22Rv1 (cell line): ENCODE results near the gene CCDC178.

Experiments used
- CTCF ChIP-seq: fragments of 450-650 bp; IDR thresholded peaks from 2 replicates; pipeline ENCODE4 v1.5.1; 2017; ENCODE audit warnings: mild to moderate bottlenecking
- ZFX ChIP-seq: fragments of 450-650 bp; IDR thresholded peaks from 2 replicates; pipeline ENCODE4 v1.6.1; 2017; ENCODE audit warnings: antibody characterized with exemption, borderline replicate concordance

- TF ChIP-seq CTCF (no peak), ZFX (no peak)
Measured at GRCh38 chr18:33350256-33350655, 90.3 kb downstream of the CCDC178 start.
